Measurements from ENCODE around the gene SELPLG.

DNA sequence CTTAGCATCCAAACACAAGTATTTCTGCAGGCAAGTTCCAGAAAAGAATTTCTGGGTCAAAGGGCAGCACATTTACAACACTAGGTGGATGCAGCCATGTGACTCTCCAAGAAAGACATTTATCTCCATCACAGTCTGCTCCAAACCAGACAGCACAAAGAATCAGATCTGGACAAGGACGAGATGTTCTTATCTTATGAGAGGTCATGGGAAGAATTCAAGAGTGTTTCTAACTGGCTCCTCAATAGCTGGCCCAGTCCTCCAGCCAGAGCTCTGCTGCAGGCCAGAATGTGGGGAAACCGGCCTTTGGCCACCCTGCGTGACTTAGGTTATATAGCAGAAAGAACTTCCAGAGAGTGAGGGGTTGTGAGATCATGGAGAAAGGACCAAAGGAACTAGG, 53.2 kb downstream of the SELPLG start:
- no peak for TF ChIP-seq CTCF (IDR thresholded peaks at IDR 0.05)
- no peak for TF ChIP-seq EZH2 (IDR thresholded peaks at IDR 0.05)

All from neural progenitor cell (in vitro differentiated cells).